Measurements from ENCODE around the gene PTGER4. TPM values are rescaled to one million over a fixed set of nuclear protein-coding genes. Genes with fewer than 3 reads are reported as not detected.

PTGER4 gene
- polyA plus RNA-seq, 1 donor (not counting 4 experiments of a cell fraction or from before 2014, with no cell fraction given) = 12.2 TPM

DNA sequence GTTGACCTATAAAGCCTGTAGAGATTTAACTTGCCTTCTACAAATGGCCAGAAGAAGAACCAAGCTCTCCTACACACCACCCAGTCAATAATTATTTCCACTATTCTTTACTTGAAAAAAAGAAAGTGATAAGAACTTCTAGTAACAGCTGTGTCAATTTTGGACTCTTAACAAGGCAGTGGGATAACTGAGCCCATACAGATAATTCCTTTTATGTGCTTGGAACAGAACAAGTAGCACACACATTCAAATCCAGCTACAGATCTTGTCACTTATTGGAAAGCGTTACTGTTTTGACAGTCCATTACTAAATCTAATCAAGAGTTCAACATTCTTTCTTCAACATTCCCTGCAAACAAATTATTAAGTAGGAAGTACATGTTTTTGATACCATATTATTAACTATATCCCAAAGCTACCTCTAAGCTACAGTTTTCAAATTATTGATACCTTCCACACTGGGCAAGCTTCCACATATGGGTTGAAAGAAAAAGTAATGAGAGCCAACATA is 6.3 kb downstream of the PTGER4 start:
- H2AFZ ChIP-seq (ENCODE audit: control insufficient read depth, low read length) = no peak overlapping the region
- peaks cover 83% of the 10 kb centered on the region for H3K79me2 ChIP-seq (ENCODE audit: control insufficient read depth, insufficient read depth, low read length)
- dilution Hi-C loops (cut with MboI; ENCODE audit: extremely low pct_ligation_motif_present, low sequenced_read_pairs) = no loop called here
- no peaks in the 10 kb centered on the region for H3K9me1 ChIP-seq (ENCODE audit: control insufficient read depth, extremely low read depth, insufficient read depth, low read length)
- H3K4me3 ChIP-seq (ENCODE audit: control insufficient read depth in 2 of 3, extremely low read depth in 1 of 3, insufficient read depth in 2 of 3, low read depth in 1 of 3, low read length in 3 of 3) = peak overlapping the region in 1 of 3 experiments; percentile 38
- no peak for DNase-seq (ENCODE audit: low read depth, low spot score)
- peaks cover 71% of the 10 kb centered on the region for H3K4me1 ChIP-seq (ENCODE audit: control insufficient read depth, extremely low read depth, insufficient read depth, low read length)
- H3K9me3 ChIP-seq (ENCODE audit: control insufficient read depth, low read depth, low read length) = no peaks in the 10 kb centered on the region
- no peak overlapping the region for H3K27ac ChIP-seq (ENCODE audit: control insufficient read depth, insufficient read depth, low read length)
- no peak overlapping the region for H3K9ac ChIP-seq (ENCODE audit: control insufficient read depth, extremely low read depth, insufficient read depth, low read length)
- no peak for FAIRE-seq
- TF ChIP-seq, protein P1, sequence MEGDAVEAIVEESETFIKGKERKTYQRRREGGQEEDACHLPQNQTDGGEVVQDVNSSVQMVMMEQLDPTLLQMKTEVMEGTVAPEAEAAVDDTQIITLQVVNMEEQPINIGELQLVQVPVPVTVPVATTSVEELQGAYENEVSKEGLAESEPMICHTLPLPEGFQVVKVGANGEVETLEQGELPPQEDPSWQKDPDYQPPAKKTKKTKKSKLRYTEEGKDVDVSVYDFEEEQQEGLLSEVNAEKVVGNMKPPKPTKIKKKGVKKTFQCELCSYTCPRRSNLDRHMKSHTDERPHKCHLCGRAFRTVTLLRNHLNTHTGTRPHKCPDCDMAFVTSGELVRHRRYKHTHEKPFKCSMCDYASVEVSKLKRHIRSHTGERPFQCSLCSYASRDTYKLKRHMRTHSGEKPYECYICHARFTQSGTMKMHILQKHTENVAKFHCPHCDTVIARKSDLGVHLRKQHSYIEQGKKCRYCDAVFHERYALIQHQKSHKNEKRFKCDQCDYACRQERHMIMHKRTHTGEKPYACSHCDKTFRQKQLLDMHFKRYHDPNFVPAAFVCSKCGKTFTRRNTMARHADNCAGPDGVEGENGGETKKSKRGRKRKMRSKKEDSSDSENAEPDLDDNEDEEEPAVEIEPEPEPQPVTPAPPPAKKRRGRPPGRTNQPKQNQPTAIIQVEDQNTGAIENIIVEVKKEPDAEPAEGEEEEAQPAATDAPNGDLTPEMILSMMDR (optimal IDR thresholded peaks at IDR 0.05 in 1 of 3, IDR thresholded peaks at IDR 0.05 in 1 of 3, conservative IDR thresholded peaks at IDR 0.05 in 1 of 3; ENCODE audit: extremely low read depth in 1 of 3, insufficient read depth in 2 of 3, low read length in 3 of 3) = no peak
- TF ChIP-seq EZH2 (IDR thresholded peaks at IDR 0.05; ENCODE audit: low read length) = no peak
- H3K27me3 ChIP-seq (ENCODE audit: control insufficient read depth, extremely low read depth, insufficient read depth, low read length) = no peaks in the 10 kb centered on the region
- H4K20me1 ChIP-seq (ENCODE audit: control insufficient read depth, extremely low read depth, insufficient read depth, low read length) = no peaks in the 10 kb centered on the region
- H3K36me3 ChIP-seq (ENCODE audit: control insufficient read depth in 2 of 2, extremely low read depth in 1 of 2, insufficient read depth in 2 of 2, low read length in 2 of 2) = peaks cover 0 to 12% of the 10 kb centered on the region in 2 experiments
- peak overlapping the region; percentile 83 for H3K4me2 ChIP-seq (ENCODE audit: control insufficient read depth, extremely low read depth, insufficient read depth, low read depth, low read length)

DNA sequence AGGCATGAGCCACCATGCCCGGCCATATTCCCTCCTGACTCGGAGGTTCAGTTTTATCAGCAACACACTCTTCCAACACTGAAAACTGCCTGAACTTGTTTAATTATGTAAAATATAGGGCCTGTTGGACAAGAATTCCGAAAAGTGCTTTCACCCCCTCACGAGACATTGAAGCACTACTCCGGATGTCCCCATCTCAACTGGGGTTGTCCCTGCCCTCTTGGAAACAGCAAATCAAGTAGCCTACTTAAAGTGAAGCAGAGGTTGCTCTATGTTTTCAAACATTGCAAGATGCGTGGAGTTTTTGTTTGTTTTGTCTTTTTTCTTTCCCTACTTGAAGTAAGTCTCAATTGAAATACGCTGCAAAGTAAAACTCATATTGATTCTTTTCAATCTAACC is 7.6 kb downstream of the PTGER4 start:
- peak overlapping the region; percentile 49 for H2AFZ ChIP-seq (ENCODE audit: control insufficient read depth, low read length)
- no peaks in the 10 kb centered on the region for H3K9me3 ChIP-seq (ENCODE audit: control insufficient read depth, low read depth, low read length)
- no peaks in the 10 kb centered on the region for H3K9me1 ChIP-seq (ENCODE audit: control insufficient read depth, extremely low read depth, insufficient read depth, low read length)
- no peak for FAIRE-seq
- peaks cover 81% of the 10 kb centered on the region for H3K79me2 ChIP-seq (ENCODE audit: control insufficient read depth, insufficient read depth, low read length)
- H3K27ac ChIP-seq (ENCODE audit: control insufficient read depth, insufficient read depth, low read length) = peak overlapping the region; percentile 63
- TF ChIP-seq, protein P1 (optimal IDR thresholded peaks at IDR 0.05 in 1 of 3, IDR thresholded peaks at IDR 0.05 in 1 of 3, conservative IDR thresholded peaks at IDR 0.05 in 1 of 3; ENCODE audit: extremely low read depth in 1 of 3, insufficient read depth in 2 of 3, low read length in 3 of 3) = no peak
- no peak for TF ChIP-seq EZH2 (IDR thresholded peaks at IDR 0.05; ENCODE audit: low read length)
- H3K27me3 ChIP-seq (ENCODE audit: control insufficient read depth, extremely low read depth, insufficient read depth, low read length) = no peaks in the 10 kb centered on the region
- peak overlapping the region in 2 of 3 experiments; percentile 11 to 30 for H3K4me3 ChIP-seq (ENCODE audit: control insufficient read depth in 2 of 3, extremely low read depth in 1 of 3, insufficient read depth in 2 of 3, low read depth in 1 of 3, low read length in 3 of 3)
- H3K36me3 ChIP-seq (ENCODE audit: control insufficient read depth in 2 of 2, extremely low read depth in 1 of 2, insufficient read depth in 2 of 2, low read length in 2 of 2) = peaks cover 7 to 11% of the 10 kb centered on the region in 2 experiments
- no peak for DNase-seq (ENCODE audit: low read depth, low spot score)
- peak overlapping the region; percentile 51 for H3K9ac ChIP-seq (ENCODE audit: control insufficient read depth, extremely low read depth, insufficient read depth, low read length)
- H3K4me2 ChIP-seq (ENCODE audit: control insufficient read depth, extremely low read depth, insufficient read depth, low read depth, low read length) = peak overlapping the region; percentile 83
- H3K4me1 ChIP-seq (ENCODE audit: control insufficient read depth, extremely low read depth, insufficient read depth, low read length) = peaks cover 67% of the 10 kb centered on the region
- no peaks in the 10 kb centered on the region for H4K20me1 ChIP-seq (ENCODE audit: control insufficient read depth, extremely low read depth, insufficient read depth, low read length)
- dilution Hi-C loops (cut with MboI; ENCODE audit: extremely low pct_ligation_motif_present, low sequenced_read_pairs) = no loop called here
